ENCODE measurements around the gene POLR2B. TPM values are rescaled to one million over a fixed set of nuclear protein-coding genes. Genes with fewer than 3 reads are reported as not detected.

POLR2B gene
- total and polyA plus RNA-seq, 4 donors, result 18.7 to 69.6 (median 48.2) TPM

- peaks cover 0 to 4% of the 10 kb centered on the region in 2 donors for H3K36me3 ChIP-seq (ENCODE audit: control insufficient read depth in 1 of 2, insufficient read depth in 2 of 2, low read length in 1 of 2)
- H3K27ac ChIP-seq (ENCODE audit: low read depth in 1 of 2, low read length in 2 of 2), result no peak overlapping the region
- no peak overlapping the region for H3K4me3 ChIP-seq (ENCODE audit: low read length in 2 of 2)
- H3K27me3 ChIP-seq (ENCODE audit: control insufficient read depth in 1 of 2, insufficient read depth in 2 of 2, low read length in 1 of 2), result no peaks in the 10 kb centered on the region
- no peak for ATAC-seq (ENCODE audit: low FRiP score)
- H3K9me3 ChIP-seq (ENCODE audit: control insufficient read depth, low read length), result no peaks in the 10 kb centered on the region
- intact Hi-C loops (cut with DNase I), result no loop called here
- WGBS, 2 donors, result 92 to 100% methylated on average over 1 of the region's 1 CpG
- no peak for DNase-seq
- H3K4me1 ChIP-seq (ENCODE audit: control insufficient read depth in 1 of 2, insufficient read depth in 2 of 2, low read length in 2 of 2), result no peaks in the 10 kb centered on the region
Measured at GRCh38 chr4:56999751-57000150, 21.1 kb downstream of the POLR2B start.

- DNase-seq (no peak), ATAC-seq (ENCODE audit: low FRiP score) (no peak)
- H3K9me3 ChIP-seq (ENCODE audit: control insufficient read depth, low read length), result no peaks in the 10 kb centered on the region
- 51 to 55% methylated on average over 4 of the region's 4 CpGs for WGBS, 2 donors
- H3K4me1 ChIP-seq (ENCODE audit: control insufficient read depth in 1 of 2, insufficient read depth in 2 of 2, low read length in 2 of 2), result no peaks in the 10 kb centered on the region
- H3K4me3 ChIP-seq (ENCODE audit: low read length in 2 of 2), result no peak overlapping the region
- intact Hi-C loops (cut with DNase I), result no loop called here
- H3K27me3 ChIP-seq (ENCODE audit: control insufficient read depth in 1 of 2, insufficient read depth in 2 of 2, low read length in 1 of 2), result no peaks in the 10 kb centered on the region
- H3K36me3 ChIP-seq (ENCODE audit: control insufficient read depth in 1 of 2, insufficient read depth in 2 of 2, low read length in 1 of 2), result peaks cover 3 to 7% of the 10 kb centered on the region in 2 donors
- H3K27ac ChIP-seq (ENCODE audit: low read depth in 1 of 2, low read length in 2 of 2), result peak overlapping the region in 1 of 2 donors; percentile 27
Measured at GRCh38 chr4:57013543-57014120, 34.9 kb downstream of the POLR2B start.

- H3K27ac ChIP-seq (ENCODE audit: low read depth in 1 of 2, low read length in 2 of 2), result no peak overlapping the region
- DNase-seq, result no peak
- intact Hi-C loops (cut with DNase I), result no loop called here
- H3K4me3 ChIP-seq (ENCODE audit: low read length in 2 of 2), result no peak overlapping the region
- no peaks in the 10 kb centered on the region for H3K4me1 ChIP-seq (ENCODE audit: control insufficient read depth in 1 of 2, insufficient read depth in 2 of 2, low read length in 2 of 2)
- no peaks in the 10 kb centered on the region for H3K9me3 ChIP-seq (ENCODE audit: control insufficient read depth, low read length)
- ATAC-seq (ENCODE audit: low FRiP score), result no peak
- peaks cover 6% of the 10 kb centered on the region in 2 donors for H3K36me3 ChIP-seq (ENCODE audit: control insufficient read depth in 1 of 2, insufficient read depth in 2 of 2, low read length in 1 of 2)
- H3K27me3 ChIP-seq (ENCODE audit: control insufficient read depth in 1 of 2, insufficient read depth in 2 of 2, low read length in 1 of 2), result no peaks in the 10 kb centered on the region
Measured at GRCh38 chr4:57018980-57019379, 40.3 kb downstream of the POLR2B start.

- no peaks in the 10 kb centered on the region for H3K9me3 ChIP-seq (ENCODE audit: control insufficient read depth, low read length)
- peaks cover 6% of the 10 kb centered on the region in 2 donors for H3K36me3 ChIP-seq (ENCODE audit: control insufficient read depth in 1 of 2, insufficient read depth in 2 of 2, low read length in 1 of 2)
- H3K4me1 ChIP-seq (ENCODE audit: control insufficient read depth in 1 of 2, insufficient read depth in 2 of 2, low read length in 2 of 2), result no peaks in the 10 kb centered on the region
- no peaks in the 10 kb centered on the region for H3K27me3 ChIP-seq (ENCODE audit: control insufficient read depth in 1 of 2, insufficient read depth in 2 of 2, low read length in 1 of 2)
- H3K27ac ChIP-seq (ENCODE audit: low read depth in 1 of 2, low read length in 2 of 2), result no peak overlapping the region
- intact Hi-C loops (cut with DNase I), result no loop called here
- ATAC-seq (ENCODE audit: low FRiP score), result no peak
- DNase-seq, result no peak
- WGBS, 2 donors, result 84 to 95% methylated on average over 5 of the region's 5 CpGs
- no peak overlapping the region for H3K4me3 ChIP-seq (ENCODE audit: low read length in 2 of 2)
Measured at GRCh38 chr4:57020467-57021101, 41.9 kb downstream of the POLR2B start.

- no peak overlapping the region for H3K27ac ChIP-seq (ENCODE audit: low read depth in 1 of 2, low read length in 2 of 2)
- no peak for DNase-seq
- H3K36me3 ChIP-seq (ENCODE audit: control insufficient read depth in 1 of 2, insufficient read depth in 2 of 2, low read length in 1 of 2), result peaks cover 4% of the 10 kb centered on the region in 2 donors
- no peaks in the 10 kb centered on the region for H3K27me3 ChIP-seq (ENCODE audit: control insufficient read depth in 1 of 2, insufficient read depth in 2 of 2, low read length in 1 of 2)
- ATAC-seq (ENCODE audit: low FRiP score), result no peak
- no peaks in the 10 kb centered on the region for H3K9me3 ChIP-seq (ENCODE audit: control insufficient read depth, low read length)
- no peak overlapping the region for H3K4me3 ChIP-seq (ENCODE audit: low read length in 2 of 2)
- no peaks in the 10 kb centered on the region for H3K4me1 ChIP-seq (ENCODE audit: control insufficient read depth in 1 of 2, insufficient read depth in 2 of 2, low read length in 2 of 2)
- intact Hi-C loops (cut with DNase I), result no loop called here
- WGBS, 2 donors, result 63 to 70% methylated on average over 4 of the region's 4 CpGs
Measured at GRCh38 chr4:57023104-57023503, 44.4 kb downstream of the POLR2B start.

GRCh38 chr4:57034520-57034919, 55.8 kb downstream of the POLR2B start:
- Histone ChIP-seq H3K4me3 (ENCODE audit: low read length in 2 of 2) (no peak overlapping the region), H3K36me3 (ENCODE audit: control insufficient read depth in 1 of 2, insufficient read depth in 2 of 2, low read length in 1 of 2) (peaks cover 0 to 2% of the 10 kb centered on the region in 2 donors), H3K9me3 (ENCODE audit: control insufficient read depth, low read length) (no peaks in the 10 kb centered on the region), H3K27me3 (ENCODE audit: control insufficient read depth in 1 of 2, insufficient read depth in 2 of 2, low read length in 1 of 2) (no peaks in the 10 kb centered on the region), H3K4me1 (ENCODE audit: control insufficient read depth in 1 of 2, insufficient read depth in 2 of 2, low read length in 2 of 2) (no peaks in the 10 kb centered on the region), H3K27ac (ENCODE audit: low read depth in 1 of 2, low read length in 2 of 2) (peak overlapping the region in 1 of 2 donors; percentile 22)
- intact Hi-C loops (cut with DNase I), result no loop called here
- ATAC-seq (ENCODE audit: low FRiP score), result no peak
- no peak for DNase-seq
- WGBS, 2 donors, result 22 to 26% methylated on average over 3 of the region's 3 CpGs

- no peaks in the 10 kb centered on the region for H3K36me3 ChIP-seq (ENCODE audit: control insufficient read depth in 1 of 2, insufficient read depth in 2 of 2, low read length in 1 of 2)
- DNase-seq, result peak; percentile 67 to 91
Measured at GRCh38 chr4:57037982-57038604, 59.4 kb downstream of the POLR2B start.

GRCh38 chr4:57039345-57039744, 60.6 kb downstream of the POLR2B start:
- intact Hi-C loops (cut with DNase I), result loop anchor here (2.0 to 5.0 kb wide), 2 partner anchors 69 to 123 kb away; no protein-coding TSS in a partner anchor

More at GRCh38 chr4:57037982-57038604, 59.4 kb downstream of the POLR2B start:
- Histone ChIP-seq H3K4me1 (ENCODE audit: control insufficient read depth in 1 of 2, insufficient read depth in 2 of 2, low read length in 2 of 2) (peaks cover 0 to 5% of the 10 kb centered on the region in 2 donors), H3K9me3 (ENCODE audit: control insufficient read depth, low read length) (no peaks in the 10 kb centered on the region), H3K27me3 (ENCODE audit: control insufficient read depth in 1 of 2, insufficient read depth in 2 of 2, low read length in 1 of 2) (no peaks in the 10 kb centered on the region), H3K4me3 (ENCODE audit: low read length in 2 of 2) (no peak overlapping the region), H3K27ac (ENCODE audit: low read depth in 1 of 2, low read length in 2 of 2) (peak overlapping the region in 1 of 2 donors; percentile 16)
- ATAC-seq (ENCODE audit: low FRiP score), result peak; percentile 70
- 22 to 29% methylated on average over 15 of the region's 15 CpGs for WGBS, 2 donors
- intact Hi-C loops (cut with DNase I), result loop anchor here (2.0 to 5.0 kb wide), 2 partner anchors 71 to 124 kb away; no protein-coding TSS in a partner anchor

More at GRCh38 chr4:57039345-57039744, 60.6 kb downstream of the POLR2B start:
- H3K36me3 ChIP-seq (ENCODE audit: control insufficient read depth in 1 of 2, insufficient read depth in 2 of 2, low read length in 1 of 2), result no peaks in the 10 kb centered on the region
- 22 to 24% methylated on average over 2 of the region's 2 CpGs for WGBS, 2 donors
- no peaks in the 10 kb centered on the region for H3K27me3 ChIP-seq (ENCODE audit: control insufficient read depth in 1 of 2, insufficient read depth in 2 of 2, low read length in 1 of 2)
- H3K9me3 ChIP-seq (ENCODE audit: control insufficient read depth, low read length), result no peaks in the 10 kb centered on the region
- H3K4me1 ChIP-seq (ENCODE audit: control insufficient read depth in 1 of 2, insufficient read depth in 2 of 2, low read length in 2 of 2), result peaks cover 2 to 8% of the 10 kb centered on the region in 2 donors
- H3K4me3 ChIP-seq (ENCODE audit: low read length in 2 of 2), result no peak overlapping the region
- ATAC-seq (ENCODE audit: low FRiP score) (no peak), DNase-seq (no peak)
- H3K27ac ChIP-seq (ENCODE audit: low read depth in 1 of 2, low read length in 2 of 2), result peak overlapping the region in 1 of 2 donors; percentile 64
